ENCODE results near the gene CAPN12. TPM values are rescaled to one million over a fixed set of nuclear protein-coding genes. Genes with fewer than 3 reads are reported as not detected.
"Not testable (repeated sequence)": the region's sequence is repeated elsewhere in the genome, so short reads cannot be mapped to it uniquely, and the experiment has no call there.

The CAPN12 gene
- total RNA-seq: under 0.01 TPM in 2 replicates

DNA sequence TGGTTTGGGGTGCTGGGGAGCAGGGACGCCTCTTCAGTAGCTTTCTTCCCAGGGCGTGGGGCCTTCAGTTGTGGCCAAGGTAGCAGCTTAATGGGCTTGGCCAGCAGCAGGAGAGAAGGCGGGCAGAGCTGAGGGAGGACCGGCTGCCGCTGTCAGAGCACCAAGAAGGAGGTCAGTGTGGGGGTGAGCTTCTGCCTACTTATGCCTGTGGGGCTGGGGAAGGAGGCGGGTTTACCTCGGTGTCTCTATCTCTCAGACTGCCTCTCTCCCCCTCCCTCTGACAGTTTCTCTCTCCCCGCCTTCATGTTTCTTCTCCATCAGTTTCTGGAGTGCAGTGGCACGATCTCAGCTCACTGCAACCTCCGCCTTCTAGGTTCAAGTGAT is at the start of gene CAPN12:
Gene CAPN12 (minus strand): TSS at position 177 of the 384 bp plus-strand sequence. CDS start 309 bp downstream, outside the sequence.
- DNase-seq (ENCODE audit: low read depth in 2 of 2): no peak

DNA sequence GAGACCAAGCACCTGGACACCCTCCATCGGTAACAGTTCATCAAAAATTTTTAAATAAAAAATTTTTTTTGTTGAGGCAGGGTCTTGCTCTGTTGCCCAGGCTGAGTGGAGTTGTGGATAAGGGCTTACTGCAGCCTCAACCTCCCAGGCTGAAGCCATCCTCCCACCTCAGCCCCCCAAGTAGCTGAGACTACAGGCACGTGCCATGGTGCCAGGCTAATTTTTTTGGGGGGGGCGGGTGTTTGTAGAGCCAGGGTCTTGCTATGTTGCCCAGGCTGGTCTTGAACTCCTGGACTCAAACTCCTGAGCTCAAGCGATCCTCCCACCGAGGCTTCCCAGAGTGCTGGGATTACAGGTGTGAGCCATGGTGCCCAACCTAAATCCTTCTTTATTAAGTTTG is 49.4 kb upstream of the CAPN12 start:
- DNase-seq (ENCODE audit: low read depth in 2 of 2): no peak

- DNase-seq (ENCODE audit: low read depth in 2 of 2): peak; percentile 43 to 62
Observed at GRCh38 chr19:38793177-38793576, 48.9 kb upstream of the CAPN12 start.

DNA sequence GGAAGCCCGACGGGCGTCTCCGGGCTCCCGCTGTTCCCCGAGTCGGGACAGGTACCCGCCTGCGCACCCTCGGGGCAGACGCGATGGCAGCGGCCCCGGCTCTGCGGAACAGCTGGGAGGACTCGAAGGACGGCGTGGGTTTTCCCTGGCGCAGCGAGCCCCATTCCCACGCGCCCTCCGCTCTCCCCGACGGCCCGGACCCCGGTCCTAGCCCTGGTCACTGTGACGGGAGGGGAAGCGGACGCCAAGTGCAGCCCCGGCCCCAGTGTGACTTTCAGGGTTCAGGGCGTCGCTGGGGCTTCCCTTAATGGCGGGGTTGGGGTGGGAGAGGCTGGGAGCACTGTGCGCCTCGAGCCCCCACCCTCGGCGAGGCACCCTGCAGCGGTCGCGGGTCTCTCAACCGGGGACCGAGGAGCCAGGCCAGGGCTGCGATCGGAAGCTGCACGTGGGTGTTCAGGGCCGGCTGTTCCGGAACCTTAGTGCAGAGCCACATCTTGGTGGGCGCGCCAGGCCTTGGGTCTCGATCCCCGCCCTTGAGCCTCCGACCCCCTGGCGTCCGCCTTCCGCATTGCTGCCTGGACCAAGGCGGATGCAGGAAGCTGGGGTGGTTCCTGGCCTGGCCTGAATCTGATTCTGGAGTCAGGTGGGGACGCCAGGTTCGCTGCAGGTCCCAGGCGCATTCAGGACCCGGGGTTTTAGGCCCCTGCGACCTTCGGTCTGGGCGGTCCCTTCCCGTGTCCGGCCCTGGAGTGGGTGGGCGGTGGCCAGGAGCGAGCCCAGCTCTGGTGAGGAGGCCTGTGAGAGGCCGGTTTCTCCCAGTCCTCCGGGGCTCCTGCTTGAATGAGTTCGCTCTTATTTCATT is 48.2 kb upstream of the CAPN12 start:
- peak; percentile 30 to 48 for DNase-seq (ENCODE audit: low read depth in 2 of 2)

- DNase-seq (ENCODE audit: low read depth in 2 of 2): not testable (repeated sequence)
Observed at GRCh38 chr19:38791451-38792064, 47.3 kb upstream of the CAPN12 start.

- DNase-seq (ENCODE audit: low read depth in 2 of 2): not testable (repeated sequence)
Observed at GRCh38 chr19:38790507-38791403, 46.5 kb upstream of the CAPN12 start.

GRCh38 chr19:38788478-38789243 is 44.4 kb upstream of the CAPN12 start, which contains the start of gene LGALS7B:
LGALS7B (plus strand) TSS chr19:38789200; CDS start chr19:38789227, 27 bp downstream.
- DNase-seq (ENCODE audit: low read depth in 2 of 2): no peak

DNA sequence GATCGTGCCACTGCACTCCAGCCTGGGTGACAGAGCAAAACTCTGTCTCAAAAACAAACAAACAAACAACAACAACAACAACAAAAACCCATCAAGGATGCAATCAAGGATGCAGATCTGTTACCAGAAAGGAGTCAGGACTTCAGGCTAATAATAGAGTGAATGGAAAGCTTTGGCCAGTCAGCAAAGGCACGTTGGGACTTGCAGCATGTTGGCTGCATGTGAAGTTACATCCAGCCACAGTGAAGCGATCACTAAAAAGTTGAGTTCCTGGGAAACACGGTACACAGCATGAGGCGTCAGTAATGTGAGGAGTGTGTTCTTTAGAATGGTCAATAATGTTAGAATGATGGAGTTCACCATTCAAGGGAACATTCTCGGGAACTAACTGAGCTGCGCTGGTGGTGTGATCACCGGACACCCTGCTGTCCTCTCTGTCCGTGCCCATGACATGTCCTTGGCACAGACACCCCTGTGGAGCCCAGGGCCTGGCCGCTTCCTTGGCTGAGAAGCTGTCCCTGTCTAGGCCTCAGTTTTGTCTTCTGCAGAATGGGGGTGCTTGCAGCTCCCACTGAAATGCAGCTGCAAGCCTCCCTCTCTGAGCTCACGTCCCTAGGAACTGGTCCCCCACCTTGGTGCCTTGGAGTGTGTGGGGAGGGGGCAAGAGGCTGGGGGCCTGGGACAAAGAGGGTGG is 42.4 kb upstream of the CAPN12 start:
- DNase-seq (ENCODE audit: low read depth in 2 of 2): no peak

DNA sequence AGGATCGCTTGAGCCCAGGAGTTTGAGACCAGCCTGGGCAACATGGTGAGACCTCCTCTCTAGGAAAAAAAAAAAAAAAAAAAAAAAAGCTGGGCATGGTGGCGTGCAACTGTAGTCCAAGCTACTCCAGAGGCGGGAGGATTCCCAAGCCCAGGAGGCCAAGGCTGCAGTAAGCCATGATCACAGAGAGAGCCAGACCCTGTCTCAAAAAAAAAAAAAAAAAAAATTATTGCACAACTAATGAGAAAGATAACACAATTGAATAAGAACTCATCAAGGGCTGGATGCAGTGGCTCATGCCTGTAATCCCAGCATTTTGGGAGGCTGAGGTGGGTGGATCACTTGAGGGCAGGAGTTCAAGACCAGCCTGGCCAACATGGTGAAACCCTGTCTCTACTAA is 41.8 kb upstream of the CAPN12 start:
- DNase-seq (ENCODE audit: low read depth in 2 of 2): not testable (repeated sequence)

DNA sequence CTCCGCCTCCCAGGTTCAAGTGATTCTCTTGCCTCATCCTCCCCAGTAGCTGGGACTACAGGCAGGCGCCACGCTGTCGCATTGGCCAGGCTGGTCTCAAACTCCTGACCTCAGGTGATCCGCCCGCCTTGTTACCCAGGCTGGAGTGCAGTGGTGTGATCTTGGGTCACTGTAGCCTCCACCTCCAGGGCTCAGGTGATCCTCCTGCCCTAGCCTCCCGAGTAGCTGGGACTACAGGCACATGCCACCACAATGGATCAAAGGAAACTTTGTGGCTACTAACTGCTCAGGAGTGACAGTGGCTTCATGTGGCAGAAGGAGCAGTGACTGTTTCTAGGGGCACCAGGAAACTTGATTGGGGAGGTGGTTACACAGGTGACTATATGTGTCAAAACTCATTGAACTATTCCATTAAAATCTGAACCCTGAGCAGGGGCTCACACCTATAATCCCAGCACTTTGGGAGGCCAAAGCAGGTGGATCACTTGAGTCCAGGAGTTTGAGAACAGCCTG is 41.0 kb upstream of the CAPN12 start:
- DNase-seq (ENCODE audit: low read depth in 2 of 2): no peak

DNA sequence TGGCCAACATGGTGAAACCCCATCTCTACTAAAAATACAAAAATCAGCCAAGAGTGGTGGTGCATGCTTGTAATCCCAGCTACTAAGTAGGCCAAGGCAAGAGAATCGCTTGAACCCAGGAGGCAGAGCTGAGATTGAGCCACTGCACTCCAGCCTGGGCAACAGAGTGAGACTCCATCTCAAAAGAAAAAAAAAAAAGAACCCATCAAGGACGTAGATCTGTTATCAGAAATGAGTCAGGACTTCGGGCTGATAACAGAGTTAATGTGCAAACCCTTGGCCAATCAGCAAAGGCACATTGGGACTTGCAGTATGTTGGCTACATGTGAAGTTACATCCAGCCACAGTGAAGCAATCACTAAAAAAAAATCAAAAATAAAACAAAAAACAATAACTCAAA is 40.0 kb upstream of the CAPN12 start:
- DNase-seq (ENCODE audit: low read depth in 2 of 2): no peak

GRCh38 chr19:38782212-38782611 is 37.9 kb upstream of the CAPN12 start:
- DNase-seq (ENCODE audit: low read depth in 2 of 2): not testable (repeated sequence)

GRCh38 chr19:38781058-38781457 is 36.8 kb upstream of the CAPN12 start:
- no peak for DNase-seq (ENCODE audit: low read depth in 2 of 2)

- no peak for DNase-seq (ENCODE audit: low read depth in 2 of 2)
Observed at GRCh38 chr19:38780443-38780842, 36.2 kb upstream of the CAPN12 start.

DNA sequence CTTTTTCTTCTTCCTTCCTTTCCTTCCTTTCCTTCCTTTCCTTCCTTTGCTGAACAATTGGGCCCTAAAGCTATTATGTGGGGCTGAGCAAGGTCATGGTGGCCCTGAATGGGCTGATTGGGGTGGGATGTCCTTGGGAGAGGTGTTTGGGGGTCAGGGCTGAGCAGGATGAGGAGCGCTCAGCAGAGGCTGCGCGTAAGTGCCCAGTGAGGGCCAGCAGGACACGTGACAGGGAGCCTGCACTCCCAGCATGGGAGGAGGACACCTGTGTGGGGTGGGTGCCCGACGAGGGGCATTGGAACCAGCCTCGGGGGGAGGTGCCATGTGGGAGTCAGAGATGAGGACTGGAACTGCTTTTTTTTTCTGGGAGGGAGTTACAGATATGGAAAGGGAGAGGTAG is 34.5 kb upstream of the CAPN12 start:
- DNase-seq (ENCODE audit: low read depth in 2 of 2): no peak

DNA sequence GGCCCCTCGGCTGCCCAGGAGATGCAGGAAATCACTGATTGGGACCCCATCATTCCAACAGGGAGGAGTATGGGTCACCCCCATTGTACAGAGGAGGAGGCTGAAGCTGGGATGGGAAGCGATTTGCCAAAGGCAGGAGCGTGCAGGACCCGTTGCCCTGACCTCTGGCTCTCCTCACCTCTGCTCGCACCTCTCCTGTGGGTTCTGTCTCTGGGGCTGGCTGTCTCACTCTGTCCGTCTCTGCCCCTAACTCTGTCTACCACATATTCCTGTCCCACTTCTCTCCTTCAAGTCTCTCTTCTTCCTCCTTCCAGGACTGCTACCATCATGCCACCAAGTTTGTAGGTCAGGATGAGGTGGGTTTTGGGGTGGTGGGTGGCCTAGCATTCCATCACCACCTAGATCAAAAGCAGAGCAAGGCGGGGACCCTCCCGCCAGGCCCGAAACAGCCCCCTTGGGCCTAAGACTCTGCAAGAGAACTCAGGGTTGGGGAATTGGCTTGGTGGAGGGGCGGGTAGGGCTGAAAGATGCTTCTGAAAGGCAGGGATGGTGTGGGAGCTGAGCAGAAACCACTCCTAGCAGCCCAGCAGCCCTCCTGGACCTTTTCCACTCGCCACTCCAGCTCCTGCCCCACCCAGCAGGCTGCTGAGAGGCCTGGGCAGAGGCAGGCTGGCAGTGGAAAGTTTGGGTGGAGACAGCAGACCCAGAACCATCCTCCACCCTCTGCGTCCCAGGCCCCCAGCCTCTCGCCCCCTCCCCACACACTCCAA is 30.1 kb upstream of the CAPN12 start:
- no peak for DNase-seq (ENCODE audit: low read depth in 2 of 2)

DNA sequence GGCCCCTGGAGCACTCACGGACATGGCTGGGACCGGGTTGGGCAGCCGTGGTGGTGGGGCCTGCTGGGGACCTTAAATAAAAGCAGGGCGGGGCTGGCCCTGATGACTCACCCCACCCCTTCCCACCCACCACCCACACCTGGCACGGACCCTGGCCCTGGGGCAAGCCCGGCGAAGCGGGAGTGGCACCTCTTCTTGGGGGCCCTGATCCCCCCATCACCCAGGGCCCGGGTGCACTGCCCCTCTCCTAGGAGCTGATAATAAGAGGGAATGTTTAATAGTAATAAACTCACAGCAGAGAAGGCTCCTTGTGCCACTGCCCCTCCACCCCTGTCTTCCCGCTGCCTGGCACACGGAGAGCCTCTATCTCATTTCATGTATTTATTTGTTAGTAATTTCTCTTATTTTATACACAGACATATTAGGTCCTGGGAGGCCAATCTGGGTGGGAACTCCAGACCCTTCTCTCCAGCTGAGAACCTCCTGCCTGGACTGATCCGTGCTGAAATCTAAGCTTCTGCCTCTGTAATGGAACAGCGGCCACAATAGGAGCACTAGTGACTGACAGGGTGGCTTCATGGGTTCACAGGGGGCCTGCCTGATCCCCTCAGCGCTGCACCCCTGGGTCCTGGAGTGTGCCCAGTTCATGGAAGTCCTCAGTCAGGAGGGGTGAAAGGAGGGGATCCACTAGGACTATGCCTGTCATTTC is 29.3 kb upstream of the CAPN12 start, which contains the start of gene LGALS7:
Gene LGALS7 (minus strand): TSS at position 49 of the 709 bp plus-strand sequence. CDS start 25 bp downstream, at position 24.
- DNase-seq (ENCODE audit: low read depth in 2 of 2): no peak

DNA sequence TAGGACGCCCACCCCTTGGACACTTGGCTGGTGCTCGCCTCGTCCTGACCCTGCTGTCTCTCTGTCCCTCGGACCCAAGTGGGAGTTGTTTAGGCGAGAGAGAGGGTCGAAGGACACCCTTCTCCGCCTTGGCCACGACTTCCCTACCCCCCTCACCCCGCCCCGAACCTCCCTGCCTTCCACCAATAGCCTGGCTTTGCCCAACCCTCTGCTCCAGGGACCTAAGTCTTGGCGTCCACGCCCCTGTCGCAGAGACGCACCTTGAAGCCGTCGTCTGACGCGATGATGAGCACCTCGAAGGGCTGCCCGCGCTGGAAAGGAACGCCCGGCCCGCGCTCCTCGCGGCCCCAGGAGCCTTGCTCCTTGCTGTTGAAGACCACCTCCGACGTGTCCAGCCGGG is 27.3 kb upstream of the CAPN12 start:
- not testable (repeated sequence) for DNase-seq (ENCODE audit: low read depth in 2 of 2)

GRCh38 chr19:38770949-38771275 is 26.6 kb upstream of the CAPN12 start:
- DNase-seq (ENCODE audit: low read depth in 2 of 2): not testable (repeated sequence)
